HG02973 (cell line): ENCODE results near the gene DUSP2.
"Not testable (repeated sequence)": the region's sequence is repeated elsewhere in the genome, so short reads cannot be mapped to it uniquely, and the experiment has no call there.

Experiments used
- ATAC-seq: cut with Tn5 transposase; IDR thresholded peaks from one replicate; pipeline ENCODE4 v1.9.1; 2021; ENCODE audit warnings: moderate library complexity; ENCODE audit not compliant: unreplicated experiment

The DUSP2 gene

DNA sequence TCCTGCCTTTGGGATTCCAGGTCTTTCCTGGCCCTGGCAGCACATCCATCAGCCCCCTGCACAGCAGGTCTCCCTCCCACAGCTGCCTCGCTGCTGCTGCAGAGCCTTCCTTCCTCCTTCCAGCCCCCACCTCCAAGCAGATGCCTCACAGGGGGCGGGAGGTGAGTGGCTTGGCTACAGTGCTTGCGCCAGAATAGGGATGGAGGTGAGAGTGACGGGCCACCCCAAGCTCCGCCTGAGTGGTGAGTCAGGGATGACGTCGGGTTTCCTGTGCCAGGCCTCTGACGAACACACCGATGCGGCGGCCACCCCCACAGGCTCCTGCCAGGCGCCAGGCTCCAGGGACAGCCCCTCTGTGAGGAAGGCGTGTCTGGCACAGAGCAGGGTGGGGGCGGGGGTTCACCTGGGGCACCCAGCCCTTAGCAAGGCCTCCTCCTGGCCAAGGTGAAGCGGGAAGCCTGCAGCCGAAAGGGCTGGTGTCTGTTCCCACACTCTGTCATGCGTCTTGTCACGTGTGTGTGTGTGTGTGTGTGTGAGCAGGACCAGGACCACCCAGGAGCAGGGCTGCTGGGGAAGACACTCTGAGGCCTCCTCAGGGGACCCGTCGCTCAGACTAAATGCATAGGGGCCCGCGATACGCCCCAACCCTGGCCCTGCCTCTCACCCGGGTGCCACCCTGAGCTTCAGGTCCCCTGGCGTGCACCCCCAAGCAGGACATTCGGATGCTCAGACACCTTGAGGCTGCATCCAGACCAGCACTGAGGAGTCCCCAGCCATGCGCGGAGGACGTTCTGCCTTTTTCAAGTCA lies 3.4 kb upstream of the DUSP2 start:
- ATAC-seq: peak; percentile 37

DNA sequence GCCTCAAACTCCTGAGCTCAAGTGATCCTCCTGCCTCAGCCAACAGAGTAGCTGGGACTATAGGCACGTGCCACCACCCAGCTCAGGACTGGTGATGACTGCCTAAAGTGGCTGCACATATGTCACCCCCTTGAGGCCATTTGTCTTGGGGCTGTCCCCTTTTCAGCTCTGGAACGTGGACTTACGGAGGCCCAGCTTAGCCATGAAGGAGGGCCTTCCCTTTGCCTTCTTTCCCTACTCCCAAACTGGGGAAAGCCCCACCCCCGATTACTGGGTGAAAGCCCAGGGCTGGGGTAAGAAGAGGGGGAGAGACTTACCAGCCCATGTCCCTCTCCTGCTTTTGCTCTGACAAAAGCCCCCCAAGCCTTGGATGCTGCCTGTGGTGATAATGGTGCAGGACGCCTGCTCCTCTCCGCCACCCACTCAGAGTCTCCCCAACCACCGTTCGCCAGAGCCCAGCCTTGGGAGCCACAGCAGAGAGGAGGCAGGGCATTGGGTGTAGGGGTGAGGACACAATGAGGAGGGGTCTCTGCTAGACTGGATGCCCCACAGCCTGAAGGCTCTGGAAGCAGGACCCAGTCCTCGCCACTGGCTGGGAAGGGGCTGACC lies 2.5 kb upstream of the DUSP2 start:
- no peak for ATAC-seq

DNA sequence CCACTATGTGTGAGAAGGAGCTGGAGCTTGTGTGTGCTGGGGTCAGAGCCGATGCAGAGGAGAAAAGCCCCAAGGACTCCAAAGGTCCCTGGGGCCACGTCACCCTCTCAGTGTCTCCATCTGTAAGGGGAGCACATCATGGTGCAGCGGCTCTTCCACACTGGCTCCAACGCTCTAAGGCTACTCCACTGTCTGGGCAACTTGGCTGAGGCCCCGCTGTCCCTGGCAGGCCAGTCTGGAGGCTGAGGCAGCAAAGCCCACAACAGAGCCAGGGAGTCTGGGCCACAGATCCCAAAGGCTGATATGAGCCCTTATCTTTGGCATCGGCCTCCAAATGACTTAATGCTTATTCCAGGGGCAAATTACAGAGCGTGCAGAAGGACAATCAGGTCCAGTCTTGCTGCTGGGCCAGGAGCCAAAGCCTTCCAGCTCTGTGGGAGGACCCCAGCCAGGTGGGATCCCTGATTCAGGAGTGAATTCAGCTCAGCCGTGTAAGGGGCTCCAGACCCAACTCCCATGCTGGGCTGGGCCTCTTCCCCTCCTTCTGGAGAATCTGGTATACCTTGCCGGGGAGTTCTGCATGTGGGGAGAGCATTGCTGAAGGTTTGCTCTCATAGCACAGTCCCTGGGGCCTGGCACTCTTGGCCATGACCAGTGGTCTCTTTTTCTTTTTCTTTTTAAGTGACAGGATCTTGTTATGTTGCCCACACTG lies 1.8 kb upstream of the DUSP2 start:
- ATAC-seq: no peak

DNA sequence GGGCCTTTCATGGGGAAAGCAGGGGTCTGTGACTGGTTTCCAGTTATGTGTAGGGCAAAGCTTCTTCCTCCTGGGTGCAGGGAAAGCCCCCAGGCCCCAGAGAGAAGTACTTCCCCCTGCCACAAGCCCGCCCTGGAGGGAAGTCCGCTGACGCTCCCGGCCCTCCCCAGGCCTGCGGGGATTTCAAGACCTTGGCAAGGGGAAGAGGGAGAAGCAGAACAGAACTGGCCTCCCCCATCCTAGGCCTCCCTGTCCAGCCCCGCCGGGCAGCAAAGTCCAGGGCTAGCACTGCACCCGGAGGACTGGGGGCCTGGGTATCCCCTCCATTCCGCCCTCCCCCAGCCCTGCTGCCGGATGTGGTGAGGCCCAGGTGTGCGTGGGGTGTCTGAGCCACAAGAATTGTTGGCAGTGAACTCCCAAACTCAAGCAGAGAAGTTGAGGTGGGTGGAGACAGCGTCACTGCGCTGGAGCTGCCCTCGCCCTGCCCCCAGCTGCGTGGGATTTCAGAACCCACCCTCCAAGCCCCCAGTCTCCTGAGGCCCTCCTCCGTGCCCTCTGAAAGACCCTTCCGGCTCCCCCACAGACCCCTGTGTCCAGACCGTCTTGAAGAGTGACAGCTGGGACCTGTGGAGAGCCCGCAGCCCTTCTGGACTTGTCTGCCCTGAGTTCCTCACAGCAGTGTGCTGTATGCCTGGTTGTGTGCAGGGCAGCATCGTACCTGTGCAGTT lies 1.1 kb upstream of the DUSP2 start:
- peak; percentile 36 for ATAC-seq

DNA sequence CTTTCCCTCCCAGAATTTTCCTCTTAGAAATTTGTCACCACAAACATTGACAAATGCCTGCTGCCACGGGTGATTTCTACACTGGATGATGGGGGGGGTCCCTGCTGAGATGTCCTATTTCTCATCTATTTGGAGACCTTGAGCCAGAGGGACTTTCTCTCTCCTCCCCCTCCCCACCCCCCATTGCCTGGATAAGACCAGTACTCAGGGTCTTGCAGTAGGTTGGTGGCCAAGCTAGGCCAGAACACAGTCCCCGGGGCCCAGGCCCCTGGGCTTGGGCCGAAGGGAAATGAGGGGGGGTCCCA lies 560 bp upstream of the DUSP2 start:
- no peak for ATAC-seq

DNA sequence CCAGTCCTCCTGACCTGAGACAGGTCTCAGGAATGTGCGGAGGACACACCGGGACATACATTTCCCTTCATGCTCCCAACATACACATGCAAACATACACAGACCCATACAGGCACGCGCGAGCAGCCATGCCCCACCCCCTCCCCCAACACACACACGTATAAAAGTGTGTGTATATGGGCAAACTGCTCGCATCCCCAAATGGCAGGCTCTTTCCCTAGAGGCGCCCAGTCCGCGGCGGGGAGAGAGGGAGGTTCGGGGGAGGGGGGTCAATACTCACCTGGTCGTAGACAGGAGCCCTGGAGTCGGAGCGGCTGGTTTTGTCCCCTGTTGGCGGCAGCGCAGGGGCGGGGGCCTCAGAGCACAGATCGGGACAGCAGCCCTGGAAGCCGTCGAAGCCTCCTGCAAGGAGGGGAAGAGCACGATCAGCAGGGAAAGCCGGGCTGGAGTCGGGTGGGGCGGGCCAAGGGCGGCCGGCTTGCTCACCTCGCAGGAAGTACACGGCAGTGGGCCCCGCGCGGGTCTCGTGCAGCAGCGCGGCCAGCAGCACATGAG lies 682 bp downstream of the DUSP2 start:
- peak; percentile 3 for ATAC-seq

DNA sequence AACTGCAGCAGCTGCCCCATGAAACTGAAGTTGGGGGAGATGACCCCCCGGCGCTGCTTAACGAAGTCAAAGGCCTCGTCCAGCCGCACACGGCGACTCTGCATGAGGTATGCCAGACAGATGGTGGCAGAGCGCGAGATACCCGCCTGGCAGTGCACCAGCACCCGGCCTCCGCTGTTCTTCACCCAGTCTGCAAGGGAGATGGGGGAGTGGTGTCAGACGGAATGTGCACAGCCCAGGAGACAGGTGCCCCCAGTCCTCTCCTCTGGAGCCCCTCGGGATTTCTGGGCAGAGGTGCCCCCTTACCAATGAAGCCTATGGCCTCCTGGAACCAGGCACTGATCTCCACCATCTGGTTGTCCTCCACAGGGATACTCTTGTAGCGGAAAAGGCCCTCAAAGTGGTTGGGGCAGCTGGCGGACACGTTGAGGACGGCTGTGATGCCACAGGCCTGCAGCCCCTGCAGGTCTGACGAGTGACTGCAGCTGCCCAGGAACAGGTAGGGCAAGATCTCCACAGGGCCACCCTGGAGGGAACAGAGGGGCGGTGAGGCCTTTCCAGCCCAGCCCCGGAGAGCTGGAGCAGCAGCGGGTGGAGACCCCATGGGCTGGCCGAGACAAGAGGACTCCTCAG lies 1.3 kb downstream of the DUSP2 start:
- ATAC-seq: no peak

DNA sequence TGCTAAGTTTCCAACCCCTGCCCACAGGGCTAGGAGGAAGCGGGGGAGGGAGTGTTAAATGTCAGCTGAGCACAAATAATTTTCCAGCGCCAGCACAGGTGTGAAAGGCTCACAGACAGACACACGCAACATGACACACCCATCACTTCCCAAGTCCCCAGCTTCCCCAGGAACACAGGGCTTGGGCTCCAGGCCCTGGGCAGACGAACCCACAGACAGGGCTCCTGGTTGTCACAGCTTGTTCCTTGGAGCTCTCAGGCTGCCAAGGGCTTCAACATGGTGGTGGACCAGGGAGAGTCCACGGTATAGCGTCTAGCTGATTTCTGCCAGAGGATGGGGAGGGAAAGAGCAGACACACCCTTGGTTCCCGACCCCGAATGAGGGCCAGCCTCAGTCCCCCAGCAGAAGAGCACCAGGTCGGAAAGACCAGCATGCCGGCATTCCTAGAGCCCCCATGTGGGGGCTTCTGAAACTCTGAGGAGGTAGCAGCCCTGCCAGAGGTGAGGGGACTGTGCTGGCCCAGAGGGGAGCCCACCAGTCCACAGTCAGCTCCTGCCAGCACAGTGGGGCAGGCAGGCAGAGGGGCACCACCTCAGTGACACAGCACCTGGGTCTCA lies 1.9 kb downstream of the DUSP2 start:
- no peak for ATAC-seq

DNA sequence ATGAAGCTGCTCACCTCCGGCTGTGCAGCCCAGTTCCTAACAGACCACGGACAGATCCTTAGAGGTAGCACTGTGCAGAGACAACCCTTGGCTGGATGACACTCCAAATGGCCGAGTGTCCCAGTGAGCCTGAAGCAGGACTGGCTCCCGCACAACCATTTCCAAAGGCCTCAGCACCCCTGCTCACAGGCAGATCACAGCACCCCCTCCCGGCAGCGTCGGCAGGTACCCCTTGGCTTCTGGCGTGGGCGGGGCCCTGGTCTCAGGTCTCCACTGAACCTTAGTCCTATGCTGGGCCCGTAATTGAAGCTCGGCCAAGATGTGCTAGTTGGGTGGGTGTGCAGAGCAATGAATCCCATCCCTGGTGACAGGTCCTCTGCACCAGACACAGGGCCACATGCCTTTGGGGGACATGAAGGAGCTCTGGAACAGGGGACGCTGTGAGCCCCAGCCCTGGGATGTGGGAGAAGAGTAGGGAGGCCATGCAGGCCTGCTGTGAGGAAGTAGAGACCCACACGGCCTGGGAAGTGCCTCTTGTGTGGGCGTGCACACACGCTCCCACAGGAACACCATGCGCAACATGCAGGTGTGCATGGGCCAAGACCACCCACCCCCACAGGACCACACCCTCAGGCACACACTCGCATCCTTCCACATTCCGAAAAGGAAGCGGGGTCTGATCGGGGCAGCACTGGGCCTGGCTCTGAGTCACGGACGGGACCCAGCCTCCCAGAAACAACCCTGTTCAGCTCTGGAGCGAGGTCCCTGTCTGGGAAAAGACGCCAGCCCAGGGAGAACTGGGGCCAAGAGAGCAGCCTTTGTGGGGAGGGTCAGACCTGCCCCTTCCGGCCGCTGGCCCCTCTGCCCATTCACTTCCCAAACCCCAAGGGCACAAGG lies 2.8 kb downstream of the DUSP2 start:
- no peak for ATAC-seq

DNA sequence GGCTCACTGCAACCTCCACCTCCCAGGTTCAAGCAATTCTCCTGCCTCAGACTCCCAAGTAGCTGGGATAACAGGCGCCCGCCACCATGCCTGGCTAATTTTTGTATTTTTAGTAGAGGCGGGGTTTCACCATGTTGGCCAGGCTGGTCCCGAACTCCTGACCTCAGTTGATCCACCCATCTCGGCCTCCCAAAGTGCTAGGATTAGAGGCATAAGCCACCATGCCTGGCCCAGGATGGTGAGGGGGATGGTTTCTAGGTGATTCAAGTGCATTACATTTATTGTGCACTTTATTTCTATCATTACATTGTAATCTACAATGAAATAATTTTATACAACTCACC lies 3.6 kb downstream of the DUSP2 start:
- not testable (repeated sequence) for ATAC-seq

DNA sequence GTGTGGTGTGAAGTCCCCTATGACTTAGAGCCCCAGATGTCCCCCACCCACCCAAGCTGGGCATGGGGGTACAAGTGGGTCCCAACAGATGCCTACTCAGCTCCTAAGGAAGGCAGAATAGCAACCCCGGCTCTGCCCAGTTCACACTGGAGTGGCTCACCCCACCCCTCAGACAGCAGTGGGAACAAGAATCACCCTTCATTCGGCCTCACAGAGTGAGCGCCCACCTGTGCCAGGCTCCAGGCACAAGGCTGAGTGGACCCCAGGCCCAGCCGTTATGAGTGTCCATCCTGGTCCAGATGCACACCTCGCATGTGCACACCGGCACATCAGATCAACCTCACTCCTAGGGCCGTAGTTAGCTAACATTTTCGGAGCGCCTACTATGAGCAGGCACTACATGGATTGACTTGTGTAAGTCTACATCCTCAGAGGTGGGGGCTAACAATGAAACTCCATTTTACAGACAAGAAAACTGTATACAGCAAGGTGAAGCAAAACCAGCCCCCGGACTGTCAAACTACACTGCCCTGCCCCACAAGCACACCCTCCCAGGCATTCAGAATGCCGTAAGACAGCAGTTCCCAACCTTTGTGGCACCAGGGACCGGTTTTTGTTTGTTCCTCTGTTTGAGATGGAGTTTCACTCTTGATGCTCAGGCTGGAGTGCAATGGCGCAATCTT lies 4.2 kb downstream of the DUSP2 start:
- no peak for ATAC-seq

DNA sequence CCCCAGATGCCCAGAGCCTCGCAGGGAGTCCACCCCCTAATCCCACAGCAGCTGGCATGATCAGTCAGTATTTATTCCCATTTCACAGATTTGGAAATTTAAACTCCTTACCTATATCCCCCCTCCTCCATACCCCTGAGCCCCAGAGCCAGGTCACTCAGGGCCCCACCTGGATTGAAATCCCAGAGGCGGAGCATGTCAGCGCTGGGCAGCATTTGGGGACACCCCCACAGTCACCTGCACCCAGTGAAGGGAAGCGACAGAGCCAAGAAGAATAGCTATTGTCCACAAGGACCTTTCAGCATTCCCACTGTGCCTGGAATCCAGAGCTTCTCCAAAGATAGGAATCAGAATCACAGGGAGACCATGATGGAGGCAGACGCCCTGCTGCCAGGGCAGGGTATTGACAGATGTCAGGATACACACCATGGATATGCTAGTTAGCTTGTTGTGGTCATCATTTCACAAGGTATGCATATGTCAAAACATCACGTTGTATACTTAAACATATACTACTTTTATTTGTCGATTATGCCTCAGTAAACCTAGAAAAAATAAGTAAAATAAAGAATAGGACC lies 6.0 kb downstream of the DUSP2 start:
- no peak for ATAC-seq

DNA sequence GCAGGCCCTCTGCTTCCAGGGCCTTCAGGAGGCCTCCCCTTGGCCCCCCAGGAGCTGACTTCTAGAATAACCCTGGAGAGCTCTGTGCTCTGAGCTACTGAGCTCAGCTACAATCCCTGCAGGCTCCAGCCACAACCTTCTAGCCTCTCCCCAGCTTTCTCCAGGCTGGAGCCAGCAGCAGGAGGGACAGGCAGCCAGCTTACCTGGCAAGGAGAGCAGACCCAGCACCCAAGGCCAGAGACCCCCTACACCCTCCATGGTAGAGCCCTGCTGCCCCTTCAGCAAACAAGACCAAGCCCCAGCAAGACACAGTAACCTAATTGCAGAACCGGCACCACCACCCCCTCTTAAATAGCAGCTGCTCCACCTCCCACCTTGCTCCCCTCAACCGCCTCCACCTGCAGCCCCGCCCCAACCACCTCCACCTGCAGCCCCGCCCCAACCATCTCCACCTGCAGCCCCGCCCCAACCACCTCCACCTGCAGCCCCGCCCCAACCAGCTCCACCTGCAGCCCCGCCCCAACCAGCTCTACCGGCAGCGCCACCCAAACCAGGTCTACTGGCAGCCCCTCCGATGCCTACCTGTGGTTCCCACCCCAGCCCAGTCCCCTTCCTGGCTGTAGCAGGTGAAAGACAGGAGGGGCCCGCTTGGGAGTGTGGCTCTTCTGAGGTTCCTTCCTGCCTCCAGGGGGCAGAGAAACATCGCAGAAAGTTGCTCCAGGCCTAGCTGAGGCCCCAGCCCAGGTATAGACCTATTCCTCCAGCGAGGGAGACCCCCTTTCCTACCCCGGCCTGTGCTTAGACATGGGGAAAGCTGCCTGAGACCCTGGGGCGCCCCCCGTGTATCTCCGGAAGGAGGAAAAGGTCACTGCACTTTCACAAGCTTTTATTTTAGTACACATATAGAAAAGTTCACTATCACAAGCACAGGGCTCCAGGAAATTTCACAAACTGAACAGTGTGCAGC lies 6.8 kb downstream of the DUSP2 start, which contains the start of gene ASTL:
Gene ASTL (minus strand): TSS at position 324 of the 967 bp plus-strand sequence. CDS start 66 bp downstream, at position 258.
- ATAC-seq: no peak

DNA sequence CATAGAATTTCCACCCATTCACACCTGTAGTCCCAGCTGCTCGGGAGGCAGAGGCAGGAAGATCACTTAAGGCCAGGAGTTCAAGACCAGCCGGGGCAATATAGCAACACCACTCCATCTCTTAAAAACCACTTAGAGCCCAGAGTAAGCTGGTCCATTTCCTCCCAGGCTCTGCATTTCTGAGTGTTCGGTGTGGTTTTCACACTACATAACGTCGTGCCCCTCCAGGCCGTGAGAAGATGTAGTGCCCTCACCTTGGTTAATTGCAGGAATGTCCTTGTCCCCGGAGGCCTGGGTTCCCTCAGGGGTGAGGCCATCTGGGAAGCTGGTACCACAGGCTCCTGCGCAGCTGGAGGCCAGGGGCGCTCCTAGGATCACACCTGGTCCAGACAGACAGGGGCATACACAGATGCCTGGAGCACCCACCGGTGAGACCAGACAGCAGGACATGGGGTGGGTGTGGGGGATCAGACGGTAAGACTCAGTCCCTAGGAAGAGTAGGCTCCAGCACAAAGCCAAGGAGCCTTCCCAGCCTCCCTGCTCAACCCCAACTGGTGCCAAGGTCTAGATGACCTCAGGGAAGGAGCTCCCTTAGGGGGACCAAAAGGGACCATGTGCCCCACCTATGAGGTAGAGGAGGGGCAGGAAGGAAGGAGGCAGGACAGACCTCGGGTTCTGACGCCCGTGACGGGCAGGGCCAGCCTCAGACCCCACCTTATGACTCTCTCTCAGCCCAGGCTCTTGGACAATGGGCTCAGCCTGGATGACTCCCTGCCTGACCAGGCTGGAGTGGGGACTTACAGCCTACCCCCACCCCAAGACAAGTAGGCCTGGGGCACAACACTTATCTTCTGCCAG lies 7.7 kb downstream of the DUSP2 start:
- no peak for ATAC-seq

DNA sequence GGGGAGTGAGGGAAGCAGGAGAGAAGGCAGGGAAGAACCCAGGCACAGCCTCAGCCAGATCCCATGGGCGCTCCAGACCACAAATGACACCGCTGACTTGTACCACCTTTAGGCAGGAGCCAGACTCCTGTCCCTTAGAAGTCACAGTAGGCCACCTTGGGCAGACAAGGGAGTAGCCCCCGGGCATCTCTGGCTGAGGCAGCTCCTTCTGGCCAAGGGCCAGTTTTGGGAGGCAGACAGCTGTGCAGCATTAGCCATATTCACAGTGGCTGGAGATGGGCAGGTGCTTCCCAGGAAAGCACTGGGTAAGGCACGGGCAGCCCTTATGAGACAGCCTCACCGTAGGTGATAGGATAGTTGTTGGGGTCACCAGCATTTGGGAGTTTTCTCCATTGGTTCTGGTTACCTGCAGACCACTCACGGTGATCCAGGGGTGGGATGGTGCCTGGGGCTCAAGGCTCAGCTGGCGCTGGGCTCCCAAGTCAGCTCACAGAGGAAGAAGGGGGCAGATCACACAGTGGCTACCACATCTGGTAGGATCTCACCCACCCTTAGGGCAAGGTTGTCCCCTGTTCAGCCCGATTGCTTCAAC lies 9.0 kb downstream of the DUSP2 start:
- ATAC-seq: no peak

DNA sequence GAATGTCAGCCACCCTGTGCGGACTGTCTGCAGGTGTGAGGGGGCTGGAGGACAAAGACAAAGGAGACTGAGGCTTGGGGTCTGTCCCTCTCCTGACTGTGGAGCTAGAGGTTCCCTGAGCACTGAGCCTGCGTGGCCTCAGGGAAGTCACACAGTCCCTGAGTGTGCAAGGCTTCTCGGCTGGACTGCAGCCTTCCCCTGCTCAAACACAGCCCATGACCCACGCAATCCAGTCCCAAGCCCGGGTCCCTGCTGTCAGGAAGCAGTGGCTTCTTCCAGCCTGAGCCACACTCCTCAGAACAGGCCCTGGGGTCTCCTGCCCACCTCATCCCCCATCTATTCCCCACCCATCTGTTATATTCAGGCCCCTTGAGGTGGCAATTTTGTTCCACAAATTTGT lies 9.6 kb downstream of the DUSP2 start:
- ATAC-seq: no peak
